ENCODE results near the gene HENMT1.
A peak's percentile ranks its signal among the peaks of the same experiment; 100 is the strongest.

Gene HENMT1

GRCh38 chr1:108699375-108700332 is 38.8 kb upstream of the HENMT1 start:
- no peak overlapping the region for H3K27ac ChIP-seq
- TF ChIP-seq CTCF (IDR thresholded peaks at IDR 0.05) (no peak), ZFX (IDR thresholded peaks at IDR 0.05; ENCODE audit: borderline replicate concordance) (no peak)

- TF ChIP-seq CTCF (IDR thresholded peaks at IDR 0.05) (no peak), ZFX (IDR thresholded peaks at IDR 0.05; ENCODE audit: borderline replicate concordance) (no peak)
- H3K27ac ChIP-seq, result no peak overlapping the region
These were observed 34.6 kb upstream of the HENMT1 start for GRCh38 chr1:108695535-108695934.

GRCh38 chr1:108692724-108693655 is 32.1 kb upstream of the HENMT1 start:
- TF ChIP-seq ZFX (IDR thresholded peaks at IDR 0.05; ENCODE audit: borderline replicate concordance) (no peak), CTCF (IDR thresholded peaks at IDR 0.05) (peak; percentile 6; the same call in 1 of the 2 replicates)
- peak overlapping the region; percentile 89 for H3K27ac ChIP-seq

GRCh38 chr1:108691942-108692723 is 31.2 kb upstream of the HENMT1 start, which contains the start of gene PRPF38B:
TSS of gene PRPF38B (plus strand) at chr1:108692310. CDS start at chr1:108692592, 282 bp downstream.
- peak within 1 kb of the TSS; percentile 89 for H3K27ac ChIP-seq
- TF ChIP-seq CTCF (IDR thresholded peaks at IDR 0.05) (no peak), ZFX (IDR thresholded peaks at IDR 0.05; ENCODE audit: borderline replicate concordance) (no peak)

- no peak for TF ChIP-seq ZFX (IDR thresholded peaks at IDR 0.05; ENCODE audit: borderline replicate concordance)
- TF ChIP-seq CTCF (IDR thresholded peaks at IDR 0.05), result no peak
- peak overlapping the region; percentile 89 for H3K27ac ChIP-seq
These were observed 30.4 kb upstream of the HENMT1 start for GRCh38 chr1:108691128-108691941.

All from 22Rv1 (cell line).